ENCODE measurements around the gene SPTBN1.
A peak's percentile ranks its signal among the peaks of the same experiment; 100 is the strongest.

Gene SPTBN1

DNA sequence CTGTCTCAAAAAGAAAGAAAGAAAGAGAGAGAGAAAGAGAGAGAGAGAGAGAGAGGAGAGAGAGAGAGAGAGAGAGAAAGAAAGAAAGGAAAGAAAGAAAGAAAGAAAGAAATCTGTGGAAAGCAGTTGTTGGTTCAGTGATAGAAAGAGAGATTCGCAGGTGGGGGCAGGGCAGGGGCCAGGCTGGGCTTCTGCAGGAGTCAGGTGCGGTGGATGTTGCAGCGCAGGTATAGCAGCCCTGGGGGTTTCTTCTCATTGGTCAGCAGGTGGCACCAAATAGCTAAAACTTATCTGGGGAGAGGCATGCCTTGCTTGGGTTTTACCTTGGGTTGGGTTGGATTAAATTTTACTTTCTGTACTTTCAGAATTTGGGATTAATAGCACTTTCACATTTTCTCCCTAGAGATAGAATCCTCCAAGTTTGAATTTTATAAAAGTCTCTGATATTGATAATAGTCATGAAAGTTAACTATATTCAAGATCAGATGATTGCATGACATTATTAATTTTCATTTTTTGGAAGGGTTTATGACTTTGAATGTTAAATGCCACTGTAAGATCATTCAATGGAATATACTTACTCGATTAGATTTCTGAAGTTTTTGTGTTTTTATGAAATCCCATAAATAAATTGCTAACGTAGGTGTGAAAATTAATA is 66.6 kb downstream of the SPTBN1 start:
- Histone ChIP-seq H3K4me1 (peaks cover 0 to 67% (median 25%) of the 10 kb centered on the region in 4 donors), H3K9me3 (no peaks in the 10 kb centered on the region), H3K36me3 (peaks cover 4 to 18% (median 15%) of the 10 kb centered on the region in 3 donors), H3K4me3 (no peak overlapping the region), H3K27me3 (no peaks in the 10 kb centered on the region), H3K27ac (no peak overlapping the region)
- intact Hi-C loops (cut with DNase I; ENCODE audit: low total_unique reads) = loop anchor here (10.0 kb wide), 1 partner anchor 182 kb away; no protein-coding TSS in a partner anchor
- peak; percentile 46 to 55 for TF ChIP-seq CTCF (IDR thresholded peaks at IDR 0.05)
- DNase-seq = no peak

- Histone ChIP-seq H3K9me3 (no peaks in the 10 kb centered on the region), H3K27ac (no peak overlapping the region), H3K27me3 (no peaks in the 10 kb centered on the region), H3K36me3 (peaks cover 11 to 21% (median 19%) of the 10 kb centered on the region in 3 donors), H3K4me1 (peaks cover 0 to 60% (median 23%) of the 10 kb centered on the region in 4 donors), H3K4me3 (no peak overlapping the region)
- intact Hi-C loops (cut with DNase I; ENCODE audit: low total_unique reads) = loop anchor here (10.0 kb wide), 1 partner anchor 181 kb away; no protein-coding TSS in a partner anchor
- no peak for TF ChIP-seq CTCF (IDR thresholded peaks at IDR 0.05)
- no peak for DNase-seq
These were observed 67.3 kb downstream of the SPTBN1 start for GRCh38 chr2:54523324-54523959.

- no peaks in the 10 kb centered on the region for H3K9me3 ChIP-seq
- H3K4me3 ChIP-seq = no peak overlapping the region
- H3K27me3 ChIP-seq = no peaks in the 10 kb centered on the region
- peak overlapping the region; percentile 9 to 20 for H3K27ac ChIP-seq
- no peak for TF ChIP-seq CTCF (IDR thresholded peaks at IDR 0.05)
- peaks cover 11 to 29% (median 24%) of the 10 kb centered on the region in 3 donors for H3K36me3 ChIP-seq
- peaks cover 0 to 54% (median 21%) of the 10 kb centered on the region in 4 donors for H3K4me1 ChIP-seq
- intact Hi-C loops (cut with DNase I; ENCODE audit: low total_unique reads) = loop anchor here (10.0 kb wide), 1 partner anchor 180 kb away; no protein-coding TSS in a partner anchor
- DNase-seq = no peak
These were observed 68.3 kb downstream of the SPTBN1 start for GRCh38 chr2:54524226-54524991.

DNA sequence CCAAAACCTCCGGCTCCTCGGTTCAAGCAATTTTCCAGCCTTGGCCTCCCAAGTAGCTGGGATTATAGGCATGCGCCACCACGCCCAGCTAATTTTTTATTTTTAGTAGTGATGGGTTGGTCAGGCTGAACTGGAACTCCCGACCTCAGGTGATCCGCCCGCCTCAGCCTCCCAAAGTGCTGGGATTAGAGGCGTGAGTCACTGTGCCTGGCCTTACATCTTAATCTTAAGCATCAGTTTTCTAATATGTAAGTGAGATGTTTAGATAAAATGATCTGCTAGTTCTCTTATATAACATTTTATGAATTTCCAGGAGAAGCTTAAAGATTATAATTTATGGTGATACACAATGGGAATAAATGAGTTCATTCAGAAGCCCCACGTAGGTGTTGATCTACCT is 69.2 kb downstream of the SPTBN1 start:
- peaks cover 11 to 30% (median 30%) of the 10 kb centered on the region in 3 donors for H3K36me3 ChIP-seq
- intact Hi-C loops (cut with DNase I; ENCODE audit: low total_unique reads) = loop anchor here (10.0 kb wide), 1 partner anchor 179 kb away; no protein-coding TSS in a partner anchor
- no peak overlapping the region for H3K4me3 ChIP-seq
- TF ChIP-seq CTCF (IDR thresholded peaks at IDR 0.05) = no peak
- no peak for DNase-seq
- peak overlapping the region in 1 of 2 donors; percentile 20 for H3K27ac ChIP-seq
- H3K9me3 ChIP-seq = no peaks in the 10 kb centered on the region
- peaks cover 0 to 45% (median 18%) of the 10 kb centered on the region in 4 donors for H3K4me1 ChIP-seq
- H3K27me3 ChIP-seq = no peaks in the 10 kb centered on the region

DNA sequence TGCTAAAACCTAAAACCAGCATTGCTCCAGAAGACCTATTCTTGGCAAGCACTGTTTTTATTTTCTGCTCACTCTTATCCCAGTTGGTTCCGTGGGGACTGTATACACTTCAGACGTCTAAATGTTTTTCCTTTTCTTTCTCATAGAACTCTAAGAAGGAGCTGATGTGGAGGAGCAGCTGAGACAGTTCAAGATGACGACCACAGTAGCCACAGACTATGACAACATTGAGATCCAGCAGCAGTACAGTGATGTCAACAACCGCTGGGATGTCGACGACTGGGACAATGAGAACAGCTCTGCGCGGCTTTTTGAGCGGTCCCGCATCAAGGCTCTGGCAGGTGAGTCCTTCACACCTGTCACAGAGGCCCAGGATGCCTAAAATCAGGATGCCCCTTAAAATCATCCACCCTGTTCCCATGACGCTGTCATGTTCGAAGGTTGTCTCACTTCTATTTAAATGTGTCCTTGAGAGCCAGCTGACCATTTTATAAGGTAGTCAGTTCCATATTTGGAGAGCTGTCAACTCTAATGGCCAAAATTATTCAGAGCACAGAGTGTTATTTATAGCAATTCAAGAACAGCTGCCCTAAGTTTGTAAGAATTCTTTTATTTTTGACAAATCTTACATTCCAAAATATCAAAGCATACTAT is 70.2 kb downstream of the SPTBN1 start:
- H3K9me3 ChIP-seq = no peaks in the 10 kb centered on the region
- H3K4me1 ChIP-seq = peaks cover 0 to 36% (median 17%) of the 10 kb centered on the region in 4 donors
- intact Hi-C loops (cut with DNase I; ENCODE audit: low total_unique reads) = loop anchor here (10.0 kb wide), 1 partner anchor 178 kb away; no protein-coding TSS in a partner anchor
- peaks cover 11 to 30% (median 30%) of the 10 kb centered on the region in 3 donors for H3K36me3 ChIP-seq
- H3K4me3 ChIP-seq = no peak overlapping the region
- H3K27ac ChIP-seq = peak overlapping the region; percentile 38
- H3K27me3 ChIP-seq = no peaks in the 10 kb centered on the region
- DNase-seq = no peak
- TF ChIP-seq CTCF (IDR thresholded peaks at IDR 0.05) = no peak

Data from tibial artery (tissue), 4 donors.